H1 (cell line): ENCODE measurements around the gene RAD51B.

Source experiments
- CEBPB ChIP-seq: IDR thresholded peaks from 2 replicates; pipeline ENCODE4 v1.6.1; 2012; ENCODE audit warnings: low read depth, low read length
- CTCF ChIP-seq, 3 experiments: IDR thresholded peaks; 1 replicate in 2 of 3; 2 replicates in 1 of 3; pipeline versions ENCODE4 v1.5.1 to v1.6.1; 2011; ENCODE audit warnings: low read length in 3 of 3, mild to moderate bottlenecking in 3 of 3, inconsistent platforms in 2 of 3, low read depth in 1 of 3, moderate library complexity in 1 of 3; ENCODE audit not compliant: insufficient read depth in 1 of 3; ENCODE audit errors: control extremely low read depth in 1 of 3
- HDAC2 ChIP-seq, 2 experiments: fragments of 300-600 bp in 1 of 2; sonication (generic) in 1 of 2; IDR thresholded peaks; 2 replicates each; pipeline ENCODE4 v1.6.1; 2011 to 2012; ENCODE audit warnings: low read depth in 2 of 2, low read length in 2 of 2, mild to moderate bottlenecking in 2 of 2, moderate library complexity in 2 of 2, borderline replicate concordance in 1 of 2, inconsistent platforms in 1 of 2
- POLR2A ChIP-seq, 2 experiments: IDR thresholded peaks; 1 replicate in 1 of 2; 2 replicates in 1 of 2; pipeline ENCODE4 v1.6.1; 2011; ENCODE audit warnings: low read depth in 2 of 2, low read length in 2 of 2, mild to moderate bottlenecking in 2 of 2; ENCODE audit errors: control extremely low read depth in 1 of 2

GRCh38 chr14:68225321-68225720 lies 405.7 kb downstream of the RAD51B start:
- TF ChIP-seq CTCF (IDR thresholded peaks at IDR 0.05; ENCODE audit: control extremely low read depth in 1 of 3, insufficient read depth in 1 of 3, low read depth in 1 of 3, low read length in 3 of 3) (no peak), POLR2A (IDR thresholded peaks at IDR 0.05; ENCODE audit: control extremely low read depth in 1 of 2, low read depth in 2 of 2, low read length in 2 of 2) (no peak), HDAC2 (IDR thresholded peaks at IDR 0.05; ENCODE audit: borderline replicate concordance in 1 of 2, low read depth in 2 of 2, low read length in 2 of 2) (no peak), CEBPB (no peak)
